Spinal cord (tissue), 10 donors: ENCODE results near the gene EPHA3. TPM values are rescaled to one million over a fixed set of nuclear protein-coding genes. Genes with fewer than 3 reads are reported as not detected.
A peak's percentile ranks its signal among the peaks of the same experiment; 100 is the strongest.

Experiments used
- DNase-seq, 6 donors: peaks; one replicate each; pipeline versions ENCODE4 v3.0.0 to v3.0.0-alpha.2; 2013 to 2015; ENCODE audit warnings: low spot score in 6 of 6, low read depth in 4 of 6
- H3K27ac ChIP-seq: one replicate; pipeline ENCODE4 v1.5.1; 2013; ENCODE audit warnings: low read depth, low read length, control low read depth
- H3K27me3 ChIP-seq: one replicate; pipeline ENCODE4 v1.6.1; 2013; ENCODE audit warnings: low read length; ENCODE audit not compliant: control insufficient read depth, insufficient read depth
- H3K36me3 ChIP-seq: one replicate; pipeline ENCODE4 v1.6.1; 2013; ENCODE audit warnings: low read length; ENCODE audit not compliant: control insufficient read depth, insufficient read depth
- H3K4me1 ChIP-seq: one replicate; pipeline ENCODE4 v1.6.1; 2013; ENCODE audit warnings: low read length; ENCODE audit not compliant: control insufficient read depth, insufficient read depth
- H3K4me3 ChIP-seq: one replicate; pipeline ENCODE4 v1.5.1; 2013; ENCODE audit warnings: low read depth, low read length, control low read depth
- H3K9me3 ChIP-seq: one replicate; pipeline ENCODE4 v1.6.1; 2013; ENCODE audit warnings: low read length; ENCODE audit not compliant: control insufficient read depth, insufficient read depth
- WGBS: methylation state at CpG from one replicate; pipeline ENCODE4 v1.1.5; 2013; ENCODE audit warnings: missing lambda C conversion rate; ENCODE audit not compliant: insufficient coverage; 5-methylcytosine and 5-hydroxymethylcytosine counted together
- polyA plus RNA-seq, 2 donors: library from polyadenylated mRNA; unstranded; fragments of 120-200 nt; gene quantifications; one replicate each; pipeline ENCODE4 v1.2.1, GENCODE V29; 2013; ENCODE audit not compliant: insufficient read length in 2 of 2
- total RNA-seq, 2 donors: library from RNA; depleted of rRNA in 1 of 2; stranded (reverse); fragments of 120-200 nt in 1 of 2; fragments of >200 nt in 1 of 2; gene quantifications; one replicate each; pipeline versions ENCODE4 v1.2.3 to v1.2.4, GENCODE V29; 2013 to 2014
- donor health status: healthy.

Gene EPHA3
- total and polyA plus RNA-seq, 4 donors, result 10.5 to 44.6 (median 28.6) TPM

GRCh38 chr3:89522155-89522554, 414.7 kb downstream of the EPHA3 start:
- no CpG with 5 or more reads among the region's 2 CpGs for WGBS
- no peak overlapping the region for H3K27ac ChIP-seq
- no peaks in the 10 kb centered on the region for H3K4me1 ChIP-seq
- H3K36me3 ChIP-seq, result no peaks in the 10 kb centered on the region
- H3K27me3 ChIP-seq, result no peaks in the 10 kb centered on the region
- H3K9me3 ChIP-seq, result no peaks in the 10 kb centered on the region
- DNase-seq, result no peak
- no peak overlapping the region for H3K4me3 ChIP-seq

DNA sequence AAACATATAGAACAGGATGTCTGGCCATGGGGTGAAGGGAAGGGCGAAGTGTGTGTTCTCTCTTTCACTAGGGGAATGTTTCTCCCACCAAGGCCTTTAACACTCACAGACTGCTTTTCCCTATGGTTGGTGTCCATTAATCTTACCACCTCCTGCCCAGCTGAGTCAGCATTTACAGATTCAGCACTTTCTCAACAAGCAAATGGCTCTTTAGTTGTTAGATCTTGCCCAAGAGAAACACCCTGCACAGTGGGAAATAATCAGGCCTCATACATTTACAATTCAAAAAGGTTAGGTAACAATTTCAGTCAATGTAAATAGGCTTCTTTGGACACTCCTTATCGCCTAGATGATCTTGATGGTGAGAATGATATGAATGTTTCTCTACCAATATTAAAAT, 418.2 kb downstream of the EPHA3 start:
- H3K4me1 ChIP-seq, result no peaks in the 10 kb centered on the region

GRCh38 chr3:89527736-89528305, 420.4 kb downstream of the EPHA3 start:
- H3K27me3 ChIP-seq, result no peaks in the 10 kb centered on the region
- H3K4me1 ChIP-seq, result no peaks in the 10 kb centered on the region
- DNase-seq, result no peak
- H3K36me3 ChIP-seq, result no peaks in the 10 kb centered on the region
- no peak overlapping the region for H3K27ac ChIP-seq
- no peaks in the 10 kb centered on the region for H3K9me3 ChIP-seq
- H3K4me3 ChIP-seq, result no peak overlapping the region
- no CpG with 5 or more reads among the region's 1 CpG for WGBS

More for the DNA sequence above, 418.2 kb downstream of the EPHA3 start:
- peak in 2 of 6 donors; percentile 29 to 35 for DNase-seq
- H3K27ac ChIP-seq, result no peak overlapping the region
- no peaks in the 10 kb centered on the region for H3K9me3 ChIP-seq
- H3K36me3 ChIP-seq, result no peaks in the 10 kb centered on the region
- H3K4me3 ChIP-seq, result no peak overlapping the region
- WGBS, result no CpG with 5 or more reads among the region's 2 CpGs
- H3K27me3 ChIP-seq, result no peaks in the 10 kb centered on the region
